PC-3 (cell line): Measurements from ENCODE around the gene NPFF. TPM values are rescaled to one million over a fixed set of nuclear protein-coding genes. Genes with fewer than 3 reads are reported as not detected.

ENCODE experiments used
- ATAC-seq: fragments of 200-7000 bp; cut with Tn5 transposase; 2 replicates; pipeline ENCODE4 v1.9.1; 2020; ENCODE audit warnings: mild to moderate bottlenecking, moderate library complexity
- BruUV-seq: library from RNA; stranded (reverse); fragments of 400-500 nt; replicated peaks from 2 replicates; lab custom pipeline; 2021; lab: Mats Ljungman, UMichigan
- CTCF ChIA-PET: fragments of 300-600 bp; sonication (Branson Sonifier 250); formaldehyde crosslinking; loops from one replicate; lab custom pipeline; 2022; ENCODE audit warnings: antibody characterized with exemption; lab: Charles Lee
- POLR2A ChIA-PET: fragments of 300-600 bp; sonication (Branson Sonifier 250); formaldehyde crosslinking; loops from one replicate; lab custom pipeline; 2022; ENCODE audit warnings: antibody characterized with exemption; ENCODE audit not compliant: unreplicated experiment; lab: Charles Lee
- DNase-seq: peaks from one replicate; pipeline ENCODE4 v3.0.0-alpha.2; 2015
- H2AFZ ChIP-seq: fragments of 300-600 bp; sonication (generic); 2 replicates; pipeline ENCODE4 v1.6.0; 2016; ENCODE audit warnings: antibody characterized with exemption, low read length
- H3F3A ChIP-seq: fragments of 300-600 bp; sonication (generic); one replicate; pipeline ENCODE4 v1.6.0; 2017; ENCODE audit warnings: antibody characterized with exemption, low read length, control low read depth, mild to moderate bottlenecking; ENCODE audit not compliant: unreplicated experiment
- H3K27ac ChIP-seq: fragments of 300-600 bp; sonication (generic); 2 replicates; pipeline ENCODE4 v1.5.1; 2016; ENCODE audit warnings: mild to moderate bottlenecking, low read length
- H3K27me3 ChIP-seq: fragments of 300-600 bp; sonication (generic); 2 replicates; pipeline ENCODE4 v1.6.1; 2016; ENCODE audit warnings: low read length, mixed read lengths
- H3K36me3 ChIP-seq: fragments of 300-600 bp; sonication (generic); 2 replicates; pipeline ENCODE4 v1.6.1; 2016; ENCODE audit warnings: low read depth, mixed run types, low read length, mixed read lengths
- H3K4me1 ChIP-seq: fragments of 300-600 bp; sonication (generic); 2 replicates; pipeline ENCODE4 v1.5.1; 2016; ENCODE audit warnings: low read length; ENCODE audit not compliant: insufficient read depth
- H3K4me2 ChIP-seq: fragments of 300-600 bp; sonication (generic); 2 replicates; pipeline ENCODE4 v1.6.0; 2016; ENCODE audit warnings: low read length
- H3K4me3 ChIP-seq: fragments of 300-600 bp; sonication (generic); 2 replicates; pipeline ENCODE4 v1.5.1; 2016; ENCODE audit warnings: mild to moderate bottlenecking, low read length, mixed read lengths
- H3K79me2 ChIP-seq: fragments of 300-600 bp; sonication (generic); 2 replicates; pipeline ENCODE4 v1.6.1; 2017; ENCODE audit warnings: low read length, mixed read lengths
- H3K9ac ChIP-seq: fragments of 300-600 bp; sonication (generic); 2 replicates; pipeline ENCODE4 v1.6.0; 2016; ENCODE audit warnings: mild to moderate bottlenecking, low read length
- H3K9me2 ChIP-seq: fragments of 300-600 bp; sonication (generic); replicated peaks from 2 replicates; pipeline ENCODE4 v1.6.1; 2016; ENCODE audit warnings: mixed run types, low read length, mixed read lengths
- H3K9me3 ChIP-seq: fragments of 300-600 bp; sonication (generic); 2 replicates; pipeline ENCODE4 v1.6.1; 2016; ENCODE audit warnings: low read length, mixed read lengths
- H4K20me1 ChIP-seq: fragments of 300-600 bp; sonication (generic); 2 replicates; pipeline ENCODE4 v1.6.1; 2016; ENCODE audit warnings: low read length, mixed read lengths
- CTCF ChIP-seq: fragments of 300-600 bp; sonication (generic); conservative IDR thresholded peaks from 2 replicates; pipeline ENCODE4 v1.5.1; 2017; ENCODE audit warnings: antibody characterized with exemption, low read depth, mild to moderate bottlenecking, low read length
- EZH2 ChIP-seq: fragments of 300-600 bp; sonication (generic); IDR thresholded peaks from one replicate; pipeline ENCODE4 v1.6.1; 2017; ENCODE audit warnings: antibody characterized with exemption, mild to moderate bottlenecking, low read length; ENCODE audit not compliant: unreplicated experiment
- EZH2phosphoT487 ChIP-seq: fragments of 300-600 bp; sonication (generic); IDR thresholded peaks from 2 replicates; pipeline ENCODE4 v1.6.1; 2018; ENCODE audit warnings: mild to moderate bottlenecking, antibody characterized with exemption, low read length, borderline replicate concordance
- intact Hi-C: fragments of 100-400 bp; cut with micrococcal nuclease; formaldehyde crosslinking; loops from 2 replicates; pipeline ENCODE4 v1.9.0; 2023
- total RNA-seq: library from RNA; depleted of rRNA; stranded (reverse); fragments of >200 nt; gene quantifications from 2 replicates; pipeline ENCODE4 v1.2.3, GENCODE V29; 2014

Gene NPFF
- total RNA-seq, 1 experiment from 2014 or later, result not detected

- H4K20me1 ChIP-seq, result peaks cover 65% of the 10 kb centered on the region
- intact Hi-C loops, result no loop called here
- H3K9ac ChIP-seq, result no peak overlapping the region
- POLR2A ChIA-PET, result no interaction called here
- no peaks in the 10 kb centered on the region for H3K27me3 ChIP-seq
- no peak overlapping the region for H3K27ac ChIP-seq
- H3K9me3 ChIP-seq, result no peaks in the 10 kb centered on the region
- peaks cover 93% of the 10 kb centered on the region for H3K36me3 ChIP-seq
- no peak overlapping the region for H3K4me2 ChIP-seq
- no peak for DNase-seq
- no peaks in the 10 kb centered on the region for H3K9me2 ChIP-seq
- no peak for TF ChIP-seq EZH2phosphoT487
- no peak for TF ChIP-seq EZH2
- TF ChIP-seq CTCF, result no peak
- H3F3A ChIP-seq, result peaks cover 4% of the 10 kb centered on the region
- H3K4me3 ChIP-seq, result no peak overlapping the region
- CTCF ChIA-PET, result no interaction called here
- no peak overlapping the region for H2AFZ ChIP-seq
- BruUV-seq, result TSS peak; percentile 21
- H3K4me1 ChIP-seq, result no peaks in the 10 kb centered on the region
- ATAC-seq, result no peak
- peaks cover 68% of the 10 kb centered on the region for H3K79me2 ChIP-seq
These were observed 39.4 kb downstream of the NPFF start for GRCh38 chr12:53467880-53468279.

- TF ChIP-seq EZH2phosphoT487, result no peak
- TF ChIP-seq CTCF, result no peak
- no peak for TF ChIP-seq EZH2
- H3K4me2 ChIP-seq, result no peak overlapping the region
- CTCF ChIA-PET, result no interaction called here
- POLR2A ChIA-PET, result no interaction called here
- H2AFZ ChIP-seq, result no peak overlapping the region
- H3K9me2 ChIP-seq, result no peaks in the 10 kb centered on the region
- no peak for ATAC-seq
- no peak for DNase-seq
- H3F3A ChIP-seq, result peaks cover 4% of the 10 kb centered on the region
- H4K20me1 ChIP-seq, result peaks cover 67% of the 10 kb centered on the region
- no peak overlapping the region for H3K27ac ChIP-seq
- H3K79me2 ChIP-seq, result peaks cover 71% of the 10 kb centered on the region
- peaks cover 93% of the 10 kb centered on the region for H3K36me3 ChIP-seq
- no peaks in the 10 kb centered on the region for H3K9me3 ChIP-seq
- no peak overlapping the region for H3K4me3 ChIP-seq
- no peaks in the 10 kb centered on the region for H3K27me3 ChIP-seq
- BruUV-seq, result no TSS peak
- H3K4me1 ChIP-seq, result no peaks in the 10 kb centered on the region
- no peak overlapping the region for H3K9ac ChIP-seq
- intact Hi-C loops, result no loop called here
These were observed 40.2 kb downstream of the NPFF start for GRCh38 chr12:53467082-53467481.

- POLR2A ChIA-PET, result no interaction called here
- no peak for ATAC-seq
These were observed 40.6 kb downstream of the NPFF start for GRCh38 chr12:53466640-53467039.

More at GRCh38 chr12:53466640-53467039, 40.6 kb downstream of the NPFF start:
- no peak overlapping the region for H3K4me2 ChIP-seq
- H3K27ac ChIP-seq, result no peak overlapping the region
- no peak for DNase-seq
- H2AFZ ChIP-seq, result no peak overlapping the region
- H3K27me3 ChIP-seq, result no peaks in the 10 kb centered on the region
- no peaks in the 10 kb centered on the region for H3K4me1 ChIP-seq
- peaks cover 73% of the 10 kb centered on the region for H3K79me2 ChIP-seq
- H3K9me3 ChIP-seq, result no peaks in the 10 kb centered on the region
- no peak overlapping the region for H3K9ac ChIP-seq
- intact Hi-C loops, result no loop called here
- peaks cover 93% of the 10 kb centered on the region for H3K36me3 ChIP-seq
- TF ChIP-seq EZH2phosphoT487 (no peak), EZH2 (no peak), CTCF (no peak)
- H3F3A ChIP-seq, result peaks cover 4% of the 10 kb centered on the region
- CTCF ChIA-PET, result no interaction called here
- peaks cover 71% of the 10 kb centered on the region for H4K20me1 ChIP-seq
- no peaks in the 10 kb centered on the region for H3K9me2 ChIP-seq
- BruUV-seq, result no TSS peak
- no peak overlapping the region for H3K4me3 ChIP-seq
